Suprapubic skin (tissue), 4 donors: Measurements from ENCODE around the gene DDX1. TPM values are rescaled to one million over a fixed set of nuclear protein-coding genes. Genes with fewer than 3 reads are reported as not detected.
"Not testable (repeated sequence)": the region's sequence is repeated elsewhere in the genome, so short reads cannot be mapped to it uniquely, and the experiment has no call there.

ENCODE experiments used
- DNase-seq, 2 donors: peaks; one replicate each; pipeline ENCODE4 v3.0.0-alpha.2; 2019; ENCODE audit warnings: low spot score in 2 of 2
- H3K27ac ChIP-seq: fragments of 200-600 bp; sonication (generic); one replicate; pipeline ENCODE4 v1.5.1; 2019
- H3K27me3 ChIP-seq: fragments of 200-600 bp; sonication (generic); one replicate; pipeline ENCODE4 v1.5.1; 2019
- H3K36me3 ChIP-seq: fragments of 200-600 bp; sonication (generic); one replicate; pipeline ENCODE4 v1.5.1; 2019
- H3K4me1 ChIP-seq: fragments of 200-600 bp; sonication (generic); one replicate; pipeline ENCODE4 v1.5.1; 2019
- H3K4me3 ChIP-seq: fragments of 200-600 bp; sonication (generic); one replicate; pipeline ENCODE4 v1.5.1; 2019; ENCODE audit warnings: mild to moderate bottlenecking
- H3K9me3 ChIP-seq: fragments of 200-600 bp; sonication (generic); one replicate; pipeline ENCODE4 v1.5.1; 2019
- CTCF ChIP-seq, 2 donors: fragments of 200-600 bp in 1 of 2; fragments of 450-650 bp in 1 of 2; sonication (generic) in 1 of 2; IDR thresholded peaks; one replicate each; pipeline ENCODE4 v1.5.1; 2016 to 2019; ENCODE audit warnings: antibody characterized with exemption in 2 of 2, mild to moderate bottlenecking in 1 of 2, moderate library complexity in 1 of 2
- EP300 ChIP-seq: sonication (generic); formaldehyde crosslinking; IDR thresholded peaks from one replicate; pipeline ENCODE4 v1.6.1; 2017; ENCODE audit warnings: antibody characterized with exemption
- POLR2A ChIP-seq, 2 donors: fragments of 450-650 bp; IDR thresholded peaks; one replicate each; pipeline ENCODE4 v1.6.1; 2017; ENCODE audit warnings: antibody characterized with exemption in 2 of 2, mild to moderate bottlenecking in 2 of 2, moderate library complexity in 2 of 2
- POLR2AphosphoS5 ChIP-seq, 3 donors: sonication (generic); formaldehyde crosslinking; IDR thresholded peaks; one replicate each; pipeline ENCODE4 v1.6.1; 2017; ENCODE audit warnings: antibody characterized with exemption in 3 of 3
- WGBS: methylation state at CpG from one replicate; pipeline ENCODE4 v1.1.5; 2018; 5-methylcytosine and 5-hydroxymethylcytosine counted together
- total RNA-seq, 4 donors: library from RNA; depleted of rRNA; stranded (reverse); fragments of >200 nt; gene quantifications; one replicate each; pipeline ENCODE4 v1.1.0, GENCODE V29; 2016

DDX1 gene
- total RNA-seq, 4 donors from 2014 or later, result 40.9 to 62.1 (median 51.8) TPM

- peaks cover 73% of the 10 kb centered on the region for H3K36me3 ChIP-seq
- H3K27me3 ChIP-seq, result no peaks in the 10 kb centered on the region
- no peaks in the 10 kb centered on the region for H3K4me1 ChIP-seq
- H3K27ac ChIP-seq, result no peak overlapping the region
- H3K4me3 ChIP-seq, result no peak overlapping the region
- WGBS, result 100% methylated on average over 6 of the region's 11 CpGs
- no peaks in the 10 kb centered on the region for H3K9me3 ChIP-seq
- TF ChIP-seq EP300 (no peak), POLR2A (IDR thresholded peaks at IDR 0.05) (no peak), POLR2AphosphoS5 (IDR thresholded peaks at IDR 0.05) (no peak), CTCF (IDR thresholded peaks at IDR 0.05) (no peak)
- DNase-seq, result no peak
Observed at GRCh38 chr2:15619076-15619475, 27.4 kb downstream of the DDX1 start.

DNA sequence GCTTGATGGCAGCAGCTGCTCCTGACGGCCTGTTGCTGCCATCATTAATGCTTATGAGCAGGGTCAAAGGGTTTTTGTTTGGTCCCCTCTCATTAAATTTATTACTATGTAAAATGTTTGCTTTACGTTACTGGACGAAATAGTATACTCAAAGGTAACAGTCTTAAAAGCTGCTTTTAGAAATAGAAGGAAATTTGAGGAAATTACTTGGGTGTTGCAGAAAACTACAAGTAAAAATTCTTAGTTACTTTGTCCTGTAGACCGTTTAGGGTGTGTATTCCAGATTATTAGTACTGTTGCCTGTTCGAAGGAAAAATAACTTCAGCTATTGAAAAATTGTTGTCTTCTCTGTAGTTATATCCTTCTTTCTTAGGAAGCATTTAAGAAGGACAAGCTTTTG, 27.8 kb downstream of the DDX1 start:
- WGBS, result 75% methylated on average over 5 of the region's 5 CpGs
- no peaks in the 10 kb centered on the region for H3K27me3 ChIP-seq
- no peak overlapping the region for H3K4me3 ChIP-seq
- peaks cover 77% of the 10 kb centered on the region for H3K36me3 ChIP-seq
- H3K9me3 ChIP-seq, result no peaks in the 10 kb centered on the region
- H3K27ac ChIP-seq, result no peak overlapping the region
- TF ChIP-seq EP300 (no peak), POLR2AphosphoS5 (IDR thresholded peaks at IDR 0.05) (no peak), POLR2A (IDR thresholded peaks at IDR 0.05) (no peak), CTCF (IDR thresholded peaks at IDR 0.05) (no peak)
- DNase-seq, result no peak
- H3K4me1 ChIP-seq, result no peaks in the 10 kb centered on the region

- DNase-seq, result no peak
- Histone ChIP-seq H3K27ac (no peak overlapping the region), H3K27me3 (no peaks in the 10 kb centered on the region), H3K4me3 (no peak overlapping the region), H3K4me1 (no peaks in the 10 kb centered on the region), H3K9me3 (no peaks in the 10 kb centered on the region), H3K36me3 (peaks cover 82% of the 10 kb centered on the region)
- WGBS, result 93% methylated on average over 4 of the region's 4 CpGs
- TF ChIP-seq POLR2A (IDR thresholded peaks at IDR 0.05), result no peak
- no peak for TF ChIP-seq POLR2AphosphoS5 (IDR thresholded peaks at IDR 0.05)
- TF ChIP-seq CTCF (IDR thresholded peaks at IDR 0.05), result no peak
- no peak for TF ChIP-seq EP300
Observed at GRCh38 chr2:15619938-15620337, 28.3 kb downstream of the DDX1 start.

- H3K9me3 ChIP-seq, result no peaks in the 10 kb centered on the region
- no peak overlapping the region for H3K27ac ChIP-seq
- no peak for DNase-seq
- H3K27me3 ChIP-seq, result no peaks in the 10 kb centered on the region
- H3K4me1 ChIP-seq, result no peaks in the 10 kb centered on the region
- WGBS, result 95% methylated on average over 2 of the region's 2 CpGs
- no peak for TF ChIP-seq POLR2A (IDR thresholded peaks at IDR 0.05)
- TF ChIP-seq EP300, result no peak
- TF ChIP-seq CTCF (IDR thresholded peaks at IDR 0.05), result no peak
- TF ChIP-seq POLR2AphosphoS5 (IDR thresholded peaks at IDR 0.05), result no peak
- H3K36me3 ChIP-seq, result peaks cover 86% of the 10 kb centered on the region
- no peak overlapping the region for H3K4me3 ChIP-seq
Observed at GRCh38 chr2:15620340-15620739, 28.7 kb downstream of the DDX1 start.

DNA sequence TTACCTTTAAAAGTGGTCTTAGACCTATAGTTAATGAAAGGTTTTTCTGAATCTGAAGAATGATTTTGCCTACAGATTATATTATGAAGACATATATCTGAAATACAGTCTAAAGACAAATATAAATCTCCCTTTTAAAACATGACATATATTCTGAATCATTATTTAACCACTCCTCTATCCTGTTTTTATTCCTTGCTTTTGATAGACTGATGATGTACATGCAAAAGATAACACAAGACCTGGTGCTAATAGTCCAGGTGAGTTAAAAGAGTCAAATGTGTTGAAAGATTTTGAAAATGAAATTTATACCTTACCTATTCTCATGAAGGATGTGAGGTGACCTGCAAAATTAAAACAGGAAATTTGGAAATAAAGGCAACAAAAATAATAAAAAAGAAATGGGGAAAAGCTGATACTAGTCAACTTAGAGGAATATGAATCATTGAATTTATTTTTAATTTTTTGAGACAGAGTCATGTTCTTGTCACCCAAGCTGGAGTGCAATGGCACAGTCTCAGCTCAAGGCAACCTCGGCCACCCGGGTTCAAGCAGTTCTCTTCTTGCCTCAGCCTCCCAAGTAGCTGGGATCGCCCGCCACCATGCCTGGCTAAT, 29.3 kb downstream of the DDX1 start:
- Histone ChIP-seq H3K4me3 (no peak overlapping the region), H3K9me3 (no peaks in the 10 kb centered on the region), H3K27me3 (no peaks in the 10 kb centered on the region), H3K36me3 (peaks cover 85% of the 10 kb centered on the region), H3K4me1 (no peaks in the 10 kb centered on the region), H3K27ac (no peak overlapping the region)
- WGBS, result 93% methylated on average over 4 of the region's 4 CpGs
- no peak for TF ChIP-seq EP300
- TF ChIP-seq POLR2A (IDR thresholded peaks at IDR 0.05), result no peak
- TF ChIP-seq CTCF (IDR thresholded peaks at IDR 0.05), result no peak
- TF ChIP-seq POLR2AphosphoS5 (IDR thresholded peaks at IDR 0.05), result no peak
- DNase-seq, result no peak

DNA sequence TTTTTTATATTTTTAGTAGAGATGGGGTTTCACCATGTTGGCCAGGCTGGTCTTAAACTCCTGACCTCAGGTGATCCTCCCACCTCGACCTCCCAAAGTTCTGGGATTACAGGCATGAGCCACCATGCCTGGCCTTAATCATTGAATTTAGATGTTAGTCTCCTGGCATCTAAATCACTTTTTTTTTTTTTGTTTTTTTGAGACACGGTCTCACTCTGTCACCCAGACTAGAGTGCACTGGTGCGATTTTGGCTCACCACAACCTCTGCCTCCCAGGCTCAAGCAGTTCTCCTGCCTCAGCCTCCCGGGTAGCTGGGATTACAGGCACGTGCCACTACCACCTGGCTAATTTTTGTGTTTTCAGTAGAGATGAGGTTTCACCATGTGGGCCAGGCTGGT, 29.8 kb downstream of the DDX1 start:
- not testable (repeated sequence) for H3K27ac ChIP-seq, H3K27me3 ChIP-seq, H3K4me1 ChIP-seq, H3K4me3 ChIP-seq, DNase-seq, H3K9me3 ChIP-seq
- peaks cover 85% of the 10 kb centered on the region for H3K36me3 ChIP-seq
- 95% methylated on average over 5 of the region's 5 CpGs for WGBS
